IMR-90 (cell line): ENCODE measurements around the gene XPR1. TPM values are rescaled to one million over a fixed set of nuclear protein-coding genes. Genes with fewer than 3 reads are reported as not detected.

Experiments
- ATAC-seq: fragments of 200-7000 bp; cut with Tn5 transposase; 2 replicates; pipeline ENCODE4 v1.9.1; 2020; ENCODE audit warnings: low read depth, mild to moderate bottlenecking, moderate library complexity
- BruUV-seq: library from RNA; stranded (reverse); fragments of 400-500 nt; replicated peaks from 2 replicates; lab custom pipeline; 2021; lab: Mats Ljungman, UMichigan
- CTCF ChIA-PET: fragments of 300-600 bp; formaldehyde crosslinking; extraction: SDS; loops from one replicate; lab custom pipeline; 2021; ENCODE audit warnings: antibody characterized with exemption; lab: Yijun Ruan, JAX
- POLR2A ChIA-PET: fragments of 300-600 bp; sonication (Branson Sonifier 250); formaldehyde crosslinking; loops from one replicate; lab custom pipeline; 2022; ENCODE audit warnings: antibody characterized with exemption; ENCODE audit not compliant: unreplicated experiment; lab: Charles Lee
- DNase-seq: peaks from one replicate; pipeline ENCODE4 v3.0.0; 2013
- H2AFZ ChIP-seq: replicated peaks from 2 replicates; pipeline ENCODE3; 2013; ENCODE audit warnings: low read length, mild to moderate bottlenecking; ENCODE audit not compliant: poor library complexity
- H2AK5ac ChIP-seq: 2 replicates; pipeline ENCODE4 v1.6.1; 2013; ENCODE audit warnings: low read depth, low read length, inconsistent platforms
- H2AK9ac ChIP-seq: replicated peaks from 2 replicates; pipeline ENCODE3; 2013; ENCODE audit warnings: mild to moderate bottlenecking, low read depth, low read length, moderate library complexity; ENCODE audit not compliant: poor library complexity
- H2BK120ac ChIP-seq: 2 replicates; pipeline ENCODE4 v1.6.1; 2013; ENCODE audit warnings: low read depth, low read length, inconsistent platforms
- H2BK15ac ChIP-seq: 3 replicates; pipeline ENCODE4 v1.6.1; 2013; ENCODE audit warnings: low read depth, low read length, inconsistent platforms
- H2BK20ac ChIP-seq: 2 replicates; pipeline ENCODE4 v1.6.1; 2013; ENCODE audit warnings: low read depth, mild to moderate bottlenecking, inconsistent platforms, low read length, moderate library complexity
- H2BK5ac ChIP-seq: 2 replicates; pipeline ENCODE4 v1.6.1; 2013; ENCODE audit warnings: mild to moderate bottlenecking, low read depth, low read length, inconsistent platforms; ENCODE audit not compliant: poor library complexity, severe bottlenecking
- H3K14ac ChIP-seq: replicated peaks from 2 replicates; pipeline ENCODE4 v1.6.1; 2013; ENCODE audit warnings: low read depth, low read length, inconsistent platforms
- H3K18ac ChIP-seq: 2 replicates; pipeline ENCODE4 v1.6.1; 2013; ENCODE audit warnings: low read depth, low read length, control low read depth
- H3K23ac ChIP-seq: 2 replicates; pipeline ENCODE4 v1.6.1; 2013; ENCODE audit warnings: low read depth, low read length, inconsistent platforms
- H3K27ac ChIP-seq: 2 replicates; pipeline ENCODE4 v1.5.1; 2013; ENCODE audit warnings: mild to moderate bottlenecking, control low read depth, low read length; ENCODE audit not compliant: insufficient read depth
- H3K27me3 ChIP-seq: 2 replicates; pipeline ENCODE4 v1.6.1; 2013; ENCODE audit warnings: low read length; ENCODE audit not compliant: control insufficient read depth, insufficient read depth
- H3K36me3 ChIP-seq: 2 replicates; pipeline ENCODE4 v1.6.1; 2013; ENCODE audit warnings: low read length, mixed read lengths; ENCODE audit not compliant: control insufficient read depth, insufficient read depth
- H3K4ac ChIP-seq: 2 replicates; pipeline ENCODE4 v1.6.1; 2013; ENCODE audit warnings: low read depth, low read length, inconsistent platforms
- H3K4me1 ChIP-seq: 2 replicates; pipeline ENCODE4 v1.6.1; 2013; ENCODE audit warnings: low read length, mixed read lengths; ENCODE audit not compliant: control insufficient read depth, insufficient read depth
- H3K4me2 ChIP-seq: 2 replicates; pipeline ENCODE4 v1.6.1; 2013; ENCODE audit warnings: low read depth, mild to moderate bottlenecking, control low read depth, low read length, moderate library complexity
- H3K4me3 ChIP-seq: 2 replicates; pipeline ENCODE4 v1.5.1; 2013; ENCODE audit warnings: low read depth, mild to moderate bottlenecking, control low read depth, low read length, moderate library complexity; ENCODE audit not compliant: insufficient read depth
- H3K56ac ChIP-seq: 2 replicates; pipeline ENCODE4 v1.6.1; 2013; ENCODE audit warnings: low read length, inconsistent platforms; ENCODE audit not compliant: insufficient read depth; ENCODE audit errors: extremely low read depth
- H3K79me1 ChIP-seq, 2 experiments: 2 replicates each; pipeline ENCODE4 v1.6.1; 2013; ENCODE audit warnings: low read length in 2 of 2, inconsistent platforms in 1 of 2, low read depth in 1 of 2
- H3K9ac ChIP-seq: 2 replicates; pipeline ENCODE4 v1.6.1; 2013; ENCODE audit warnings: low read depth, low read length, control low read depth
- H3K9me1 ChIP-seq: 2 replicates; pipeline ENCODE4 v1.6.1; 2013; ENCODE audit warnings: low read length, inconsistent platforms; ENCODE audit not compliant: insufficient read depth
- H3K9me3 ChIP-seq: 2 replicates; pipeline ENCODE4 v1.6.1; 2013; ENCODE audit warnings: low read length; ENCODE audit not compliant: control insufficient read depth, insufficient read depth
- H4K20me1 ChIP-seq: 2 replicates; pipeline ENCODE4 v1.6.1; 2013; ENCODE audit warnings: low read length, inconsistent platforms; ENCODE audit not compliant: insufficient read depth
- H4K5ac ChIP-seq: 2 replicates; pipeline ENCODE4 v1.6.1; 2013; ENCODE audit warnings: mild to moderate bottlenecking, low read depth, low read length, control low read depth
- H4K8ac ChIP-seq, 2 experiments: 2 replicates each; pipeline ENCODE4 v1.6.1; 2013; ENCODE audit warnings: low read depth in 2 of 2, low read length in 2 of 2, control low read depth in 1 of 2, inconsistent platforms in 1 of 2
- H4K91ac ChIP-seq: 2 replicates; pipeline ENCODE4 v1.6.1; 2013; ENCODE audit warnings: low read depth, low read length, inconsistent platforms; ENCODE audit not compliant: insufficient read depth
- CEBPB ChIP-seq: IDR thresholded peaks from 2 replicates; pipeline ENCODE4 v1.6.1; 2012; ENCODE audit warnings: low read depth, low read length, improper control_type of control experiment
- CHD1 ChIP-seq: IDR thresholded peaks from 2 replicates; pipeline ENCODE4 v1.6.1; 2012; ENCODE audit warnings: low read depth, low read length, improper control_type of control experiment
- FOS ChIP-seq: fragments of 150-350 bp; IDR thresholded peaks from 2 replicates; pipeline ENCODE4 v1.6.1; 2016; ENCODE audit warnings: low read depth, low read length
- MAFK ChIP-seq: IDR thresholded peaks from 2 replicates; pipeline ENCODE4 v1.6.1; 2012; ENCODE audit warnings: low read depth, low read length, improper control_type of control experiment
- MAZ ChIP-seq: IDR thresholded peaks from 2 replicates; pipeline ENCODE4 v1.6.1; 2012; ENCODE audit warnings: low read depth, mild to moderate bottlenecking, low read length, improper control_type of control experiment, moderate library complexity, borderline replicate concordance
- MXI1 ChIP-seq: IDR thresholded peaks from 2 replicates; pipeline ENCODE4 v1.6.1; 2012; ENCODE audit warnings: low read depth, mild to moderate bottlenecking, low read length, moderate library complexity, borderline replicate concordance
- NFE2L2 ChIP-seq: fragments of 150-350 bp; IDR thresholded peaks from 2 replicates; pipeline ENCODE4 v1.6.1; 2016; ENCODE audit warnings: low read depth, mild to moderate bottlenecking, low read length
- POLR2A ChIP-seq: IDR thresholded peaks from 2 replicates; pipeline ENCODE4 v1.6.1; 2012; ENCODE audit warnings: mild to moderate bottlenecking, low read depth, low read length
- RAD21 ChIP-seq: IDR thresholded peaks from 2 replicates; pipeline ENCODE4 v1.6.1; 2012; ENCODE audit warnings: low read length, improper control_type of control experiment
- RFX5 ChIP-seq: IDR thresholded peaks from 2 replicates; pipeline ENCODE4 v1.8.0; 2012; ENCODE audit warnings: low read depth, mild to moderate bottlenecking, low read length, moderate library complexity
- SMC3 ChIP-seq: fragments of 150-350 bp; IDR thresholded peaks from 2 replicates; pipeline ENCODE4 v1.6.1; 2016; ENCODE audit warnings: low read depth, mild to moderate bottlenecking, antibody characterized with exemption, low read length, moderate library complexity
- dilution Hi-C: fragments of 300-500 bp; cut with HindIII; formaldehyde crosslinking; loops from one replicate; pipeline ENCODE4 v1.14.3; 2018; ENCODE audit warnings: low sequenced_read_pairs; ENCODE audit not compliant: unreplicated experiment
- in situ Hi-C: fragments of 300-500 bp; cut with MboI; formaldehyde crosslinking; loops from 3 replicates; pipeline ENCODE4 v1.14.3; 2019; ENCODE audit warnings: low sequenced_read_pairs, inconsistent platforms, mixed read lengths
- intact Hi-C: fragments of 100-400 bp; cut with micrococcal nuclease; formaldehyde crosslinking; loops from 2 replicates; pipeline ENCODE4 v1.10.0; 2022
- polyA plus RNA-seq, 3 experiments: library from polyadenylated mRNA; depleted of rRNA; stranded (reverse); fragments of >200 nt; gene quantifications; 2 replicates each; pipeline ENCODE4 v1.2.3, GENCODE V29; 2012; ENCODE audit warnings: low replicate concordance in 1 of 3
- total RNA-seq: library from RNA; depleted of rRNA; stranded (reverse); fragments of >200 nt; gene quantifications from 2 replicates; pipeline ENCODE4 v1.2.3, GENCODE V29; 2012
- TF ChIP-seq, protein P1 (sequence below): fragments of 150-350 bp; IDR thresholded peaks from 2 replicates; pipeline ENCODE4 v1.6.1; 2017; ENCODE audit warnings: mild to moderate bottlenecking, antibody characterized with exemption, low read length, low read depth
- TF ChIP-seq, protein P2 (sequence below): fragments of 150-350 bp; IDR thresholded peaks from 2 replicates; pipeline ENCODE4 v1.6.1; 2016; ENCODE audit warnings: low read depth, mild to moderate bottlenecking, low read length, moderate library complexity, borderline replicate concordance

Gene XPR1
- total and polyA plus RNA-seq, 2 of the 4 experiments (the other 2 are of a cell fraction) = 11.8 to 25.1 TPM

DNA sequence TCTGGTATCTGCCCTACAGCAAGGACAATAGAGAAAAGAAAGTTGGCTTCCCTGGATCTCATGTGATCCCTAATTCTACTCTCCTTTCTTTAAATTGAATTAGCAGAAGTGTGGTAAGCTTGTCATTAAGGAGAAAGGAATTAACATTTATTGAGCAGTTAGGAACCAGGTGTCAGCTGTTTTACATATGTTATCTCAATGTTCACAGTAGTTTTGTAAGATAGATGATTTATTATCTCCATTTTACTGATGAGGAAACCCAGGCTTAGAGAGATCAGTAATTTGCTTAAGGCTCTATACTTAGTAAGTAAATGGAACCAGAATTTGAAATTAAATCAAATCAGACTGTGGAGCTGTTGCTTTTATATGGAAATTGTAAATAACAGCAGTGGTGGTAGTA is 8.0 kb downstream of the XPR1 start:
- H3K4me1 ChIP-seq = 0 out of 2 replicates have a peak, but pooled peaks cover 2% of the 10 kb centered on the region
- CTCF ChIA-PET = interaction anchor here (1.0 kb wide), 1 partner anchor 9 kb away, joined by 3 read pairs; no protein-coding TSS in a partner anchor
- in situ Hi-C loops = loop anchor here (10.0 kb wide), 1 partner anchor 505 kb away; no protein-coding TSS in a partner anchor

More for the DNA sequence above, 8.0 kb downstream of the XPR1 start:
- Histone ChIP-seq H3K18ac (no peak overlapping the region), H2AK9ac (no peak overlapping the region), H3K4me3 (no peak overlapping the region), H2BK5ac (no peak overlapping the region), H4K20me1 (peaks cover 7% of the 10 kb centered on the region; the same call in 1 of the 2 replicates), H3K9ac (no peak overlapping the region), H3K4me2 (no peak overlapping the region), H3K9me1 (no peaks in the 10 kb centered on the region), H3K27me3 (no peaks in the 10 kb centered on the region), H3K79me1 (peaks cover 15 to 46% of the 10 kb centered on the region in 2 experiments), H2BK120ac (no peak overlapping the region), H4K91ac (no peak overlapping the region), H3K56ac (no peak overlapping the region), H3K36me3 (no peaks in the 10 kb centered on the region), H3K4ac (no peak overlapping the region), H3K14ac (no peak overlapping the region), H2AK5ac (no peak overlapping the region), H4K8ac (no peak overlapping the region), H3K27ac (no peak overlapping the region), H4K5ac (no peak overlapping the region), H3K9me3 (no peaks in the 10 kb centered on the region), H2AFZ (no peak overlapping the region), H2BK15ac (no peak overlapping the region), H2BK20ac (no peak overlapping the region), H3K23ac (no peak overlapping the region)
- DNase-seq (no peak), ATAC-seq (no peak)
- TF ChIP-seq, protein P1, sequence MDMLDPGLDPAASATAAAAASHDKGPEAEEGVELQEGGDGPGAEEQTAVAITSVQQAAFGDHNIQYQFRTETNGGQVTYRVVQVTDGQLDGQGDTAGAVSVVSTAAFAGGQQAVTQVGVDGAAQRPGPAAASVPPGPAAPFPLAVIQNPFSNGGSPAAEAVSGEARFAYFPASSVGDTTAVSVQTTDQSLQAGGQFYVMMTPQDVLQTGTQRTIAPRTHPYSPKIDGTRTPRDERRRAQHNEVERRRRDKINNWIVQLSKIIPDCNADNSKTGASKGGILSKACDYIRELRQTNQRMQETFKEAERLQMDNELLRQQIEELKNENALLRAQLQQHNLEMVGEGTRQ = no peak
- TF ChIP-seq SMC3 (no peak), FOS (no peak), MAZ (no peak), MAFK (no peak), RFX5 (no peak), MXI1 (no peak), NFE2L2 (no peak), RAD21 (no peak), CEBPB (no peak), POLR2A (no peak), CHD1 (no peak)
- TF ChIP-seq, protein P2, sequence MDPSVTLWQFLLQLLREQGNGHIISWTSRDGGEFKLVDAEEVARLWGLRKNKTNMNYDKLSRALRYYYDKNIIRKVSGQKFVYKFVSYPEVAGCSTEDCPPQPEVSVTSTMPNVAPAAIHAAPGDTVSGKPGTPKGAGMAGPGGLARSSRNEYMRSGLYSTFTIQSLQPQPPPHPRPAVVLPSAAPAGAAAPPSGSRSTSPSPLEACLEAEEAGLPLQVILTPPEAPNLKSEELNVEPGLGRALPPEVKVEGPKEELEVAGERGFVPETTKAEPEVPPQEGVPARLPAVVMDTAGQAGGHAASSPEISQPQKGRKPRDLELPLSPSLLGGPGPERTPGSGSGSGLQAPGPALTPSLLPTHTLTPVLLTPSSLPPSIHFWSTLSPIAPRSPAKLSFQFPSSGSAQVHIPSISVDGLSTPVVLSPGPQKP = no peak
- dilution Hi-C loops = no loop called here
- intact Hi-C loops = no loop called here
- POLR2A ChIA-PET = no interaction called here
- BruUV-seq = no TSS peak
